Adipose tissue (tissue), 3 donors: ENCODE data around the gene IL20RA. TPM values are rescaled to one million over a fixed set of nuclear protein-coding genes. Genes with fewer than 3 reads are reported as not detected.
"Not testable (repeated sequence)": the region's sequence is repeated elsewhere in the genome, so short reads cannot be mapped to it uniquely, and the experiment has no call there.

ENCODE experiments used
- H3K27ac ChIP-seq: one replicate; pipeline ENCODE4 v1.5.1; 2013; ENCODE audit warnings: low read depth, low read length
- whole genome bisulfite sequencing, 3 donors: extraction: QIAGEN DNeasy Blood & Tissue Kit; methylation state at CpG; one replicate each; pipeline ENCODE4 v1.1.7; 2013; 5-methylcytosine and 5-hydroxymethylcytosine counted together
- polyA plus RNA-seq, 3 donors: library from polyadenylated mRNA; stranded (reverse); fragments of 200-250 nt; gene quantifications; one replicate each; pipeline ENCODE4 v1.2.3, GENCODE V29; 2013
- donor health status: healthy with polysubstance abuse.
- donor health status: Bipolar disorder and iron deficiency.
- donor health status: healthy.

The IL20RA gene
- 1 to 10 TPM; 1.0 to 3.3 (median 1.5) TPM for polyA plus RNA-seq

- WGBS, 3 donors, result 12 to 18% (median 15%) methylated on average over 66 to 83 of the region's 83 CpGs
- H3K27ac ChIP-seq, result no peak within 1 kb of the TSS
Observed at GRCh38 chr6:137044366-137045221, at the start of gene IL20RA. Gene IL20RA (minus strand): TSS chr6:137044965. CDS start chr6:137044728, 237 bp downstream.

- H3K27ac ChIP-seq, result no peak overlapping the region
- 78 to 88% (median 85%) methylated on average over 6 of the region's 6 CpGs for WGBS, 3 donors
Observed at GRCh38 chr6:137093183-137094069, 48.7 kb upstream of the IL20RA start.

GRCh38 chr6:137092018-137092417 lies 47.3 kb upstream of the IL20RA start:
- H3K27ac ChIP-seq, result no peak overlapping the region
- 39 to 63% (median 59%) methylated on average over 1 of the region's 1 CpG for WGBS, 3 donors

- 33 to 41% (median 36%) methylated on average over 5 of the region's 5 CpGs for WGBS, 3 donors
Observed at GRCh38 chr6:137089305-137089704, 44.5 kb upstream of the IL20RA start.

GRCh38 chr6:137087902-137088301 lies 43.1 kb upstream of the IL20RA start:
- WGBS, 3 donors, result 73 to 80% (median 74%) methylated on average over 3 of the region's 3 CpGs
- no peak overlapping the region for H3K27ac ChIP-seq

More at GRCh38 chr6:137089305-137089704, 44.5 kb upstream of the IL20RA start:
- no peak overlapping the region for H3K27ac ChIP-seq

- WGBS, 3 donors, result 89 to 92% (median 92%) methylated on average over 1 of the region's 1 CpG
- no peak overlapping the region for H3K27ac ChIP-seq
Observed at GRCh38 chr6:137086031-137086430, 41.3 kb upstream of the IL20RA start.

- WGBS, 3 donors, result 35 to 63% (median 36%) methylated on average over 2 of the region's 2 CpGs
- no peak overlapping the region for H3K27ac ChIP-seq
Observed at GRCh38 chr6:137084865-137085617, 40.3 kb upstream of the IL20RA start.

- WGBS, 3 donors, result 88 to 93% (median 90%) methylated on average over 4 of the region's 4 CpGs
Observed at GRCh38 chr6:137084090-137084489, 39.3 kb upstream of the IL20RA start.

GRCh38 chr6:137081997-137082396 lies 37.2 kb upstream of the IL20RA start:
- WGBS, 3 donors, result 87 to 99% (median 90%) methylated on average over 3 of the region's 3 CpGs
- H3K27ac ChIP-seq, result no peak overlapping the region

More at GRCh38 chr6:137084090-137084489, 39.3 kb upstream of the IL20RA start:
- no peak overlapping the region for H3K27ac ChIP-seq

- 67 to 94% (median 78%) methylated on average over 3 to 4 of the region's 4 CpGs for WGBS, 3 donors
- no peak overlapping the region for H3K27ac ChIP-seq
Observed at GRCh38 chr6:137080711-137081110, 35.9 kb upstream of the IL20RA start.

- no peak overlapping the region for H3K27ac ChIP-seq
- 69 to 78% (median 70%) methylated on average over 4 of the region's 4 CpGs for WGBS, 3 donors
Observed at GRCh38 chr6:137076277-137077068, 31.7 kb upstream of the IL20RA start.

- not testable (repeated sequence) for H3K27ac ChIP-seq
- 76 to 94% (median 86%) methylated on average over 3 of the region's 3 CpGs for WGBS, 3 donors
Observed at GRCh38 chr6:137075790-137076189, 31.0 kb upstream of the IL20RA start.

GRCh38 chr6:137070303-137070702 lies 25.5 kb upstream of the IL20RA start:
- H3K27ac ChIP-seq, result no peak overlapping the region
- WGBS, 3 donors, result 60 to 65% (median 63%) methylated on average over 5 of the region's 5 CpGs

GRCh38 chr6:137067399-137067798 lies 22.6 kb upstream of the IL20RA start:
- H3K27ac ChIP-seq, result no peak overlapping the region
- 75 to 81% (median 80%) methylated on average over 2 of the region's 2 CpGs for WGBS, 3 donors

GRCh38 chr6:137058037-137058436 lies 13.3 kb upstream of the IL20RA start:
- H3K27ac ChIP-seq, result no peak overlapping the region
- WGBS, 3 donors, result 89 to 95% (median 91%) methylated on average over 3 of the region's 3 CpGs

GRCh38 chr6:137056121-137056880 lies 11.5 kb upstream of the IL20RA start:
- no peak overlapping the region for H3K27ac ChIP-seq
- 92 to 98% (median 92%) methylated on average over 3 of the region's 3 CpGs for WGBS, 3 donors
